Measurements from ENCODE around the gene GLE1.

Gene GLE1

DNA sequence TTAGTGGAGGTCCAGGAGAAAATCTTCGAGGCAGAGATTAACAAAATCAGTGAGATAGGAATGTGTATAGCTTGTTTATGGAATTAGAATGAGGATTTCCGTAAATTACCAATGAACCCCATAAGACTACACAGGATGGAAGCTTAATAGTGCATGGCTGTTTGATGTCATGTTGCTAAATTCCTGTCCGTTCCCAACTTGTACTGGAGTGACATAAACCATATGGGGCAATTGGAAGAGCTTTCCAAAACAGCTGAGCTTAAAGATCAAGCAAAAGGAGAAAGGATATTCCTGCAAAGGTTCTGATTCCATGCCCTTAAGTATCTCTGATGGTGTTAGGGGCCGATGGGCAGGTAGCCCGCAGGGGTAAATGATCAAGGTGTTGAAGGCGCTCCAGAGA lies 17.4 kb downstream of the GLE1 start:
- TF ChIP-seq GATA2 (IDR thresholded peaks at IDR 0.05; ENCODE audit: low read depth, low read length): no peak
- TF ChIP-seq GATA3 (IDR thresholded peaks at IDR 0.05; ENCODE audit: low read depth, low read length): no peak

DNA sequence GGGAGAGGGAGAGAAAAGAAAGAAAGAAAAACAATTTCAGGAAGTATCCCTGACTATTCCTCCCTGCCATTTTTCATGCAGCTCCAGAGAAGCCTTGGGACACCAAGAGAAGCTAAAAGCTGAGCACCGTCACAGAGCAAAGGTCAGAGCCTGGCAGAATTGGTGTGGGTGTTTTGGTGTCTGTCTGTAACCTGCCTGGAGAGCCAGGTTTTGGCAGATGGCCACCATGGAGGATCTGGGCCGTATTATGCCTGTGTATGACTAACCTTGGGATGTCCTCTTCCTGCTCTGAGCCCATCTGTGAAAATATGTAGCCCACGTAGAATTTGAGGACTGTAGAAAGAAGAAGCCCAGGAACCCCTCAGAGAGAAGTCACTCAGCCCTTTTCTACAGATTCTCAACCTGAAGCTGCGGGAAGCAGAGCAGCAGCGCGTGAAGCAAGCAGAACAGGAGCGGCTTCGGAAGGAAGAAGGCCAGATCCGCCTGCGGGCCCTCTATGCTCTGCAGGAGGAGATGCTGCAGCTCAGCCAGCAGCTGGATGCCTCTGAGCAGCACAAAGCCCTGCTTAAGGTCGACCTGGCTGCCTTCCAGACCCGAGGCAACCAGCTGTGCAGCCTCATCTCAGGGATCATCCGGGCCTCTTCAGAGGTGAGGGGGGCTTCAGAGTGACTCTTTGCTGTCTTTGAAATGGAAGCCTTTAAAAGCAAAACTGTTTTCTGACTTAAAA lies 18.8 kb downstream of the GLE1 start:
- TF ChIP-seq GATA3 (IDR thresholded peaks at IDR 0.05; ENCODE audit: low read depth, low read length) (no peak), GATA2 (IDR thresholded peaks at IDR 0.05; ENCODE audit: low read depth, low read length) (0 out of 2 replicates have a peak, but pooled peaks have one; percentile 29)

DNA sequence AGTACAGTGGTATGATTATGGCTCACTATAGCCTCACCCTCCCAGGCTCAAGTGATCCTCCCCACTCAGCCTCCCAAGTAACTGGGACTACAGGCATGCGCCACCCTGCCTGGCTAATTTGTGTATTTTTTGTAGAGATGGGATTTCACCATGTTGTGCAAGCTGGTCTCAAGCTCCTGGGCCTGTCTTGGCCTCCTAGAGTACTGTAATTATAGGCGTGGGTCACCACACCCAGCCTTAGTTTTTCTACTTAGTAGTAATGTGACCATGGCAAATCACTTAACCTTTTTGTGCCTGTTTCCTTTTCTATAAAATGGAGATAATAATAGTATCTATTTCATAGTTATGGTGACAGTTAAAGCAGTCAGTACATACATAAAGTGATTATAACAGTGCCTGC lies 22.2 kb downstream of the GLE1 start:
- TF ChIP-seq GATA3 (IDR thresholded peaks at IDR 0.05; ENCODE audit: low read depth, low read length) (no peak), GATA2 (IDR thresholded peaks at IDR 0.05; ENCODE audit: low read depth, low read length) (no peak)

DNA sequence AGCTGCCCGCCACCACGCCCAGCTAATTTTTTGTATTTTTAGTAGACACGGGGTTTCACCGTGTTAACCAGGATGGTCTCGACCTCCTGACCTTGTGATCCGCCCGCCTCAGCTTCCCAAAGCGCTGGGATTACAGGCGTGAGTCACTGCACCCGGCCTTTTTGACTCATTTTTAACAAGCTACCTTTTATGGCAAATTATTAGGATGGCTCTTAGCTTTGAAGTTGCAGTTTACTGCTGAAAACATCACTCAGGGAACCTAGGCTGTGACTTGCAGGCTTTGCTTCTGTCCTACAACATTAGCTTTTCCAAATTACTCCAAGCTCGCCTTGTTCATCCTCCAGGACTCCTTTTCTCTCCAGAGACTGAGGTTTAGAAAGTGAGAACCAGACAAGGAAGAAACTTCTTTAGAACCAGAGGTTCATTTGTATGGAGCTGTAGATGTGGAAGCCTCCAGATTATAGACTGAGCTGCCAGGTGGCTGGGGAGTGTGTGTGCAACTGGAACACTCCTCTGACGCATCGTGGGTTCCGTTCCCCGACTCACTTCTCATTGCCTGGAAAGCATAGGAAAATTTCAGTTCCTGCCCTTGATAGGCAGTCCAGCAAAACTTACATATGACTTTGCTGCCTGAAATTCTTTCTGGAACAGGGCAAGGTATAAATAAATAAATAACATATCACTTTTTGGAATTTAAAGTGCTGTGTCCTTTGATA lies 24.1 kb downstream of the GLE1 start:
- no peak for TF ChIP-seq GATA3 (IDR thresholded peaks at IDR 0.05; ENCODE audit: low read depth, low read length)
- TF ChIP-seq GATA2 (IDR thresholded peaks at IDR 0.05; ENCODE audit: low read depth, low read length): no peak

DNA sequence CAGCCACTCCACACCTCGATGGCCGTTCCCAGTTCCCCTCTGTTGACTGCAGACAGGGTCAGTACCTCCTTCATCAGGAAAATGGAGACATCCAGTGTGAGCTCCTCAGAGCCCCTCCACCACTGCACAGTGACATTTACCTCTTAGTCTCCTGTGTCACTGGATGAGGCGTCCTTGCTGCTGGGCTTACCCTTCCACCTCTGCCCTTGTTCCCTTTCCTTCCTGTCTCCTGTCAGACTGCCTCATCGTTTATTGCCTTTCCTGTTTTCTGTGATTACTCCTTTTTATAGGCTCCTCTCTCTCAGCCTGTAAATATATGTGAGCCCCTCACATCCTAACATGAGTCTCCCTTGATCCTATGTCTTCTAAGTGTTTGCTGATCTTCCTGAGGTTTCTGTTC lies 24.7 kb downstream of the GLE1 start:
- TF ChIP-seq GATA2 (IDR thresholded peaks at IDR 0.05; ENCODE audit: low read depth, low read length) (no peak), GATA3 (IDR thresholded peaks at IDR 0.05; ENCODE audit: low read depth, low read length) (no peak)

DNA sequence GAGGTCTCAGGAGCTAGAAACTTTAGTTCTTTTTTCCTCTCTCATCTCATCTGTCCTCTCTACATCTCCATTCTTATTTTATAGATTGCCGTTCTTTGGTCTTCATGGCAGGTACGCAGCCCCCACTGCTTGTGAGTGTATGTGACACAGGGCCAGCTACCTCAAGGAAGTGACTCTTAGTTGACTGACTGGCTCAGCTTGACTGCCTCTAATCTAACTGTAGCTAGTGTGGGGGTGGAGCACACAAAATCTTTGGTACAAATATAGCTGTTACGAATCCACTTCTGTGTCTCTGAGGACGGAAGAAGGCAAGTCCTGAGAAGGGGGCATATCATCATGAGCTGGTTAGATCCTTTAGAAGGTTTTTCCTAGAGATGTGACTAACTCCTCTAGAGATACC lies 28.1 kb downstream of the GLE1 start:
- TF ChIP-seq GATA2 (IDR thresholded peaks at IDR 0.05; ENCODE audit: low read depth, low read length) (no peak), GATA3 (IDR thresholded peaks at IDR 0.05; ENCODE audit: low read depth, low read length) (no peak)

DNA sequence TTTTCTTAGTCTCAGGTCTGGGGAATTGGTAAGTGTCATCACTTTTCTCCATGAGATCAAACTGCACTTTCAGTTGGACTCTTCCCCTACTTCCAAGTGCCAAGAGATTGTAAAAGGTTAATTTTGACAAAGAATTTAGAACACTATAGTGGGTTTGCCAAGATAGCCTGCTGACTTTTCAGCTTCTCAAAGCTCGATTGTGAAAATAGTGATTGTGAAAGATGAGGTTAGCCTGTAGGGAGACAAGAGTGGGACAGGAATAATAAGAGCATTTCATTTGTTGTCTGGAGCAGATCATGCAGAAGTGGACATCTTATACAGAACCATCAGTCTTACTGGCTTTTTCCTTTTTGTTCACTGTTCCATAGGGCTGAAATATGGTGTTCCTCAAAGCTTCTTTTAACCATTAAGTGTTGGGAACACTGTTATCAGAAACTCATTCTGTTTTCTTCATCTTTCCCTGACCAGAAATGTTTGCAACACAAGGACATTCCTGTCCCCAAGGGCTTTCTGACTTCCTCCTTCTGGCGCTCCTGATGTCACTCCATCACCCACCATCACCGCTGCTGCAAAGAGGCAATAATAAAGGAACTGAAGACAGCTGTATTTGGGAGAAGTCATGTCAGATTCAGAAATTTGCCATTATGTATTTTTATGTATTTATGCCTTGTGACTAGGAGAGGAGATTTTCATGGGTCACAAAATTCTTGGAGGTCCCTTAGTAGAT lies 36.3 kb downstream of the GLE1 start:
- TF ChIP-seq GATA3 (IDR thresholded peaks at IDR 0.05; ENCODE audit: low read depth, low read length) (no peak), GATA2 (IDR thresholded peaks at IDR 0.05; ENCODE audit: low read depth, low read length) (no peak)

DNA sequence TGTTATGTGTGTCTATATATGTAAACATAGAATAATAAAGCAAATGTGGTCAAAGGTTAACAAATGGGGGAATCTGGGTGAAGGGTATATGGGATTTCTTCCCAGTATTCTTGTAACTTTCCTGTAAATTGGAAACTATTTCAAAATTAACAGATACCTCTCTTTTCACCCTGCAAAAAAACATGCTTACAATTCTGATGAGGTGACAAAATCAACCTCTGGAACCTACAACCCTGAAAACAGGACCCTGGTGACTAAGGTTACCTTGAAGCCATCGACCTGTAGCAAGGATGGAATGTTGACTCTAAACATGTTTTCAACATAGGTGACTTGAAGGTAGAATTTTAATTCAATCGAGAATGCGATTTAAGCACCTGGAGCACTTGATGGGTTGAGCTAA lies 42.0 kb downstream of the GLE1 start:
- TF ChIP-seq GATA3 (IDR thresholded peaks at IDR 0.05; ENCODE audit: low read depth, low read length) (no peak), GATA2 (IDR thresholded peaks at IDR 0.05; ENCODE audit: low read depth, low read length) (no peak)

DNA sequence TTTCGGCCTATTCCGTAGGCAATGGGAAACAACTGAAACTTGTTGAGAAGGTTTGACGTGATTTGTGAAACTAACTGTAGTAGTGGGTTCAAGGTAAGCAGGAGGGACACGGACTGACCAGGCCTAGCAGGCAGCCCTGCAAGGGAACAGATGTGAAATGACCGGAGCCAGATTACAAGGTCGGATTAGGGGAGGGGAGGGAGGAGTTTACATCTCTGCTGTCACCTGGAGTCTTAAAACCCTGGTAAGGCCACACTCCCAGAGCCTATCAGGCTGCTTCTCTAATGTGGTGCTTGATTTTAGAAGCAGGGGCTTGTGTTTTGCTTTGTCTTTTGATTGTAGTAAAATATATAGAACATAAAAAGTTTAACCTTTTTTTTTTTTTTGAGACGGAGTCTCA lies 44.4 kb downstream of the GLE1 start:
- TF ChIP-seq GATA3 (IDR thresholded peaks at IDR 0.05; ENCODE audit: low read depth, low read length) (no peak), GATA2 (IDR thresholded peaks at IDR 0.05; ENCODE audit: low read depth, low read length) (no peak)

DNA sequence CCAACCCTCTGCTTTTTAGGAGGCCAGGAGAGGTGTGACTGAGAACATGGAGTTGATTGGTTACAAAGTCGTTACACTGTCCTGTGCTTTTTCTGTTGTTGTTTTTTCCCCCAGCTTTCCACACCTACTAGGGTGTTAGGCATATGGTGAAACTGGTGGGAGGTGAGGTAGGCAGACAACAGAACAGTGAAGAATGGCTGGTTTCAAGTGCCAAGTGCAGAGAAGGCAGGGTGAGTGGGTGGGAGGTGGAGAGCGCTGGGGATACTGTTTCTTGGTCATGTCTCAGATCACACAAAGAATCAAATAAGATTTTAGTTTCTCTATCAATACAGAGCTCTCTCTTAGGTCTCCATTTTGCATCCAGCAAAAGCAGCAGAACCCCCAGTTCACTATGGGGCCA lies 45.7 kb downstream of the GLE1 start:
- no peak for TF ChIP-seq GATA3 (IDR thresholded peaks at IDR 0.05; ENCODE audit: low read depth, low read length)
- TF ChIP-seq GATA2 (IDR thresholded peaks at IDR 0.05; ENCODE audit: low read depth, low read length): no peak

DNA sequence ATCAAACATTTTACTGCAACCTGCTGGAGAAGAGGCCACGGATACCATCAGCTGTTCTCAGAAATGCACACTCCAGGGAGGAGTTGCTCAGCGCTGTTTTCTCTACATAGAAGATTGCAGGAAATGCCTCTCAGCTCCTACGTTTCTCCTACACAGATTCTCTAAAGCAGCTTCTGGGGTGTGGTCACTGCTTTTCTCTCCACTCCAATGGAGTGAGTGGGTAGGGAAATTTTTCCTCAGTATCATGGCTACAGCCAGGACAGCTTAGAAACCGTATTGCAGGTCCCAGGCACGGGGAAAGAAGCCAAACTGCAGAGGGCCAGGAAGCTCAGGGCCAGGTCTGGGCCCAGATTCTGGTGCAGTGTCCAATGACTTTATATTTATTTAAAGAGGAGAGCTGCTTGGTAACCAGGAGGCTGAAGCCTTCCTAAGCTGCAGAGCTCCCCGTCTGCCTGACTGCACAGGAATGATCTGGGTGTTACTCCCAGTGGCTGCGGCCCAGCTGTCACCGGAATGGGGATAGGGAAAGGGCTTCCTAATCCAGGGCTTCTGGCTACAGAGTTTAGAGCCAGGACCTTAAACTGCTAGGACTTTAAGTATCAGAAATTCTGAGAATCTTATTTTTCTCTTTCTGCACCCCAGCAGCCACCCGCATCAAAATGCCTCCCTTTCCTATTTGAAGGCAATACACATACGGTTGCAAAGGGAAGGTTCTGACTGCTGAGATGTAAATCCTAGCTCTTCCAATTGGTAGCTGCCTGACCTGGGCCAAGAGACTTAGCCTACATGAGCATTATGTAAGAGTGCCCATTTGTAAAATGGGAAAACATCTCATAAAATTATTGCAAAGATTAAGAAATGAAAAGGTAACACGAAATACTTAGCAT lies 46.5 kb downstream of the GLE1 start:
- TF ChIP-seq GATA3 (IDR thresholded peaks at IDR 0.05; ENCODE audit: low read depth, low read length): no peak
- no peak for TF ChIP-seq GATA2 (IDR thresholded peaks at IDR 0.05; ENCODE audit: low read depth, low read length)

DNA sequence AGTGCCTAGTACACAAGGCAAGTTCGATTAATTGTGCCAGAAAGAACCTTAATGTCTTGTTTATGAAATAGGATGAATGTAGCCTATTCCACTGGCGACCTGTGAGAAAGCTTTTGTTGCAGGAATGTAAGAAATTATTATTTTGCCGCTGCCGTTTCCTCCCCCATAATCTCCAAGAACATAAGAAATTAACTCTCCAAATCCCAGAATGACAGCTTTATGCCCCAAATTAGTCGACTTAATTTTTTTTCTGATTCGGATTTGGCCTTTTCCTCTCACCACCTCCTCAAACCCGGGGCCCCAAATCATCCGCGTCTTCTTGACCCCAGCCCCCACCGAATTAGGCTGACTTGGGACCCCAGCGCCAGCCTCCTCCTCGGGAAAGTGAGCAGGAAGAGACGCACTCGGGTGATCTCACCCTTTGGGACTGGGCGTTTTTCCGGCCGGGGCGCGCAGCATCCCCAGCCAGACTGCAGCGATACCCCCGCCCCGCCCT lies 47.2 kb downstream of the GLE1 start:
- TF ChIP-seq GATA2 (IDR thresholded peaks at IDR 0.05; ENCODE audit: low read depth, low read length): no peak
- TF ChIP-seq GATA3 (IDR thresholded peaks at IDR 0.05; ENCODE audit: low read depth, low read length): no peak

DNA sequence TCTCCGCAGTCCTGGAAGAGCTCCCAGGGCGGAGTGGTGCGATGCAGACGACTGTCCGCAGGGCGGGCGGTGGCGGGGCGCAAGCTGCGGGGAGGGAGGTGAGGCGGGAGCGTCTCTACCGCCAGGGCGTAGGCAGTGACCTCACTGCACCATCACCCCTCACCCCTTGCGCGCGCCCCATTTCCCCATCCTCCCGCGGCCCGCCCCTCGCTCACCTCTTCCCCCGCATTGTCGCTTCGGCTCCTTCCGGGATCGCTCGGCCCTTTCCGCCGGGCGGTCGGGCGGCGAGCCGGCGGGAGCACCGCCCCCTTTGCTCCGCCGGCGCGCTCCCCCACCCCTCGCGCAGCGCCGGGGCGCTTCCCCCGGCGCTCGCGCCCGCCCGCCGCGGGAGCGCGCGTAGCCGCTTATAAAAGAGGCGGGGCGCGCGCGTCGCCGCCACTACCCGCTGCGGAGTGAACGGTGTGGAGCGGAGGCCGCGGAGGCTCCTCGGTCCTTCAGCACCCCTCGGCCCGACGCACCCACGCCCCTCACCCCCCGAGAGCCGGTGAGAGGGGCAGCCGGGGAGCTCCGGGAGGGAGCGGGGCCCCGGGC lies 47.7 kb downstream of the GLE1 start, which contains the start of gene SPTAN1:
SPTAN1 (plus strand) TSS at position 435 of the 591 bp plus-strand sequence. CDS start 14,154 bp downstream, outside the sequence.
- no peak for TF ChIP-seq GATA3 (IDR thresholded peaks at IDR 0.05; ENCODE audit: low read depth, low read length)
- TF ChIP-seq GATA2 (IDR thresholded peaks at IDR 0.05; ENCODE audit: low read depth, low read length): no peak
